Left colon (tissue), 2 donors: ENCODE results near the gene CCNY. TPM values are rescaled to one million over a fixed set of nuclear protein-coding genes. Genes with fewer than 3 reads are reported as not detected.
"Not testable (repeated sequence)": the region's sequence is repeated elsewhere in the genome, so short reads cannot be mapped to it uniquely, and the experiment has no call there.

ENCODE experiments used
- ATAC-seq: fragments of 200-7000 bp; cut with Tn5 transposase; one replicate; pipeline ENCODE4 v1.9.1; 2020; ENCODE audit warnings: mild to moderate bottlenecking, moderate library complexity
- DNase-seq, 2 donors: peaks; one replicate each; pipeline ENCODE4 v3.0.0-alpha.2; 2020
- intact Hi-C, 2 donors: fragments of 100-400 bp; cut with DNase I in 1 of 2; cut with micrococcal nuclease in 1 of 2; formaldehyde crosslinking; loops; one replicate each; pipeline versions ENCODE4 v1.11.2 to v1.14.0; 2022; cut with DNase I, micrococcal nuclease
- total RNA-seq, 2 donors: library from RNA; stranded (reverse); fragmentation: NEBNext Ultra II Directional; extraction: Animal tissue kit (Norgen Biotek cat#: 25700); gene quantifications; one replicate each; pipeline ENCODE4 v1.2.1, GENCODE V29; 2021
- donor health status: DM: no; HTN: no; CAD: no.
- donor health status: DM: yes; HTN: yes; CAD: no.

The CCNY gene
- total RNA-seq, 2 donors from 2014 or later, result 51.6 to 78.0 TPM

DNA sequence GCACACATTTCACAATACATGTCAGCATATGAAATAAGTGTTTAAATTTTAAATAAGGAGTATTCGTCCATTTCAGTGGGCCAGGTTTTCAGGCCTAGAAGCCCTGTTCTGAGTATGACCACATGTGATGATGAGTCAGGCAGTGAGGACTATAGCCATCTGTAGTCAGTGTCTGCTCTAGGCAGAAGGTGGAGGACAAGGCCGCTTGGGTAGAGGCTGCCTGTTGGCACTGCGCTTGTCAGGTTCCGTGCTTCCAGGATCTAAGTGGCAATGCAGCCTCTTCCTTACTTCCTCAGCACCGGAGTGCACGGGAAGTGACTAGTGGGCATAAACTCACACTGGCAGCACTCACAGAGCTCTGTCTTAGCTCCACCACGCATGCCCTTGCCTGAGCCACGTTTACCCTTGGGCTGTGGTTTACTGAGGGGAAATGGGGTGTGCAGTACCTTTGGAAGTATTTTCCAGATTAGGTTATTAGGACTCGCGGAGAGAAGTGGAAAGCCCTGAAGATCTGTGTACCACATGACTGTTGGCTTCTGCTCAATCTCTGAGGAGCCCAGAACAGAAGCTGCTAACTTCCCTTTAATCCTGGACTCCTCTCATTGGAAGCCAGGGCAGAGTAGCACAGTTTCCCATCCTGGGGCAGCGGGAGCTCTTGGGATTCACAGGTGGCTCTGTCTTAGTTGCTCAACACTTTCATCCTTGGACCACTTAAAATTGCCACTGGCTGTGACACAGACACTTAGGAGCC, 181.3 kb downstream of the CCNY start:
- intact Hi-C loops, result no loop called here
- no peak for ATAC-seq

DNA sequence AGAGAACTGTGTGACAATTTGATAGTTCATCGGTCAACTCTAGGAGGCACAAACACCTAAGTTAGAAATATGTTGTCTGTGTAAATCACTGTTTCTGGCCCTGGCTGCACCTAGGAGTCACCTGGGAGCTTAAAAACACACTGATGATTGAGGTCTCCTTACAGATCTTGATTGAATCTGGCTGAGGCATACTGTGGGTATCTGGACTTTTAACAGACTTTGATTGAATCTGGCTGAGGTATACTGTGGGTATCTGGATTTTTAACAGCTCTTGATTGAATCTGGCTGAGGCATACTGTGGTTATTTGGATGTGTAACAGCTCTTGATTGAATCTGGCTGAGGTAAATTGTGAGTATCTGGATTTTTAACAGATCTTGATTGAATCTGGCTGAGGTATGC, 181.9 kb downstream of the CCNY start:
- intact Hi-C loops, ATAC-seq: not testable (repeated sequence)

More for the DNA sequence above, 181.3 kb downstream of the CCNY start:
- DNase-seq, result no peak

DNA sequence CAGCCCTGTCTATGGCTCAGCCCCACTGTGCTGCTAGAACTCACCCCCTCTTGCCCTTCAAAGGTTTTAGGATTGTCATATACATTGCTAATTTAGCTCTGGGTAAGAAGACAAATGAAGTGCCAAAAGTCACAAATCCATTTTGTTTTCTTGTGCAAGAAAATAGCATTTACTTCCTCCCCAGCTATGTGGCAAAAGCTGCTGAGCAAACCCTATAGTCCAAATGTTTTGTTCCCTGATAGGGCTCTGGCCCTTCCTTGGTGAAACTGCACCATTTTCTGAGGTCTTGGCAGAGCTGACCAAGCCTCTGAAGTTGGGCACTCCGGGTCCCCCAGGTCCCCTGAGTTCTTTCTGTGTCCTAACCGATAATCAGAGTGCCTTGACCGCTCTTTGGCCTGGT, 184.7 kb downstream of the CCNY start:
- intact Hi-C loops, result no loop called here
- DNase-seq (no peak), ATAC-seq (no peak)

More for the DNA sequence above, 181.9 kb downstream of the CCNY start:
- DNase-seq, result not testable (repeated sequence)

DNA sequence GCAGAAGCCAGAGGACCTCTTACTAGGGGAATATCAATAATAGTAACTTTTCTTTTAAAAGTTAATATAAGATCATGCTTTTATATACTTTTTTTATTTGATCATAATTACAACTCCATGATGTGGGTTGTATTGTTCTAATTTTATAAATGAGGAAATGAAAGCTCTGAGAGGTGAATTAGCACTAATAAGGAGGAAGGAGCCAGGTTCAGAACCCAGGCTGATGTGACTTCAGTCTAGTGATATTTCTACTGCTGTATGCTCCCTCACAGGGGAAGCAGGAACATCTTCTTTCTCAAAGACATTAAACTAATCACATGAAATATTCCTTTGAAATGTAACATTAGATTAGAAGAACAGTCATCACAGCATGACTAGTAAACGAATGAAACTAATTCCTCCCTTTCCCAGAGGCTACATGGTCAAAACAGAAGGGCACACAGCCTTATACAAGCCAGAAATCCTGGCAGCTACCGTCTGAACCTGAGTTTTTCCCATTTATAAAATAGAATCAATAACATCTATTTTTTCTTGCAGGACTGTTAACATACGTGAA, 187.4 kb downstream of the CCNY start:
- no peak for DNase-seq
- no peak for ATAC-seq
- intact Hi-C loops, result no loop called here

DNA sequence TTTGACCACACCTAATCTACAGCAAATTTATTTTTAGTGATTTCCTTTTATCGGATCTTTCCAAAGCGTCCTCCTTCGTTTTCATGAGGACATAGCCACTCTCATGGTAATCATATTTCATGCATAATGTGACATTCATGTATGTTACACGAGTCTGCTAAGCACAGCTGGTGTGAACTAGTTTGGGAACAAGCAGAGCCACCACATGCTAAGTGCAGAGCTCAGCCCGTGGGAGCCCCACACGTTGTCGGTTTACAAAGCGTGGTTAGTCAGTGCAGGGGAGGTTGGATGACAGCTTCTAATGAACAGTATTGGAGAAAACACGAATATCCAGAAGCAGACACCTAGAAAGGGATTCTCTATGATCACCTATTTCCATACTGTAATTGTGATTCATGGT, 190.4 kb downstream of the CCNY start:
- no peak for ATAC-seq
- DNase-seq, result no peak
- intact Hi-C loops, result no loop called here

DNA sequence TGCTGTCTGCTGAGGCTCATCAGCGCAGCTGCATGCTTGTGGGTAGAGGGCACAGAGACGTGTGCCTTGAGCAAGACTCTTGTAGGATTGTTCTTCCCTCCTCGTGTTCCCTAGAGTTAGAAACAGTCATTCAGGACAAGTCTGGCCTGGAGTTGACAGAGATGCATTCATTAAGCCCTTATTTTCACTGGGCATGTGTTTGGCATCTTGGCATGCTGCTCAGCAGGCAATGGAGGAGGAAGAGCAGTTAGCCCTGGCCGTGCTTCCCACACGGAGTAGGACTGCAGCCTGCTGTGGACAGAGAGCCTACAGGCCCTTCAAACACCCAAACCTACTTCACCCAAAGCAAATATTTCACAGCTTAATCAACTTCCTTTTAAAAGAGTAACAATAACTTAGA, 195.8 kb downstream of the CCNY start:
- ATAC-seq, result no peak
- intact Hi-C loops, result no loop called here
- DNase-seq, result no peak

DNA sequence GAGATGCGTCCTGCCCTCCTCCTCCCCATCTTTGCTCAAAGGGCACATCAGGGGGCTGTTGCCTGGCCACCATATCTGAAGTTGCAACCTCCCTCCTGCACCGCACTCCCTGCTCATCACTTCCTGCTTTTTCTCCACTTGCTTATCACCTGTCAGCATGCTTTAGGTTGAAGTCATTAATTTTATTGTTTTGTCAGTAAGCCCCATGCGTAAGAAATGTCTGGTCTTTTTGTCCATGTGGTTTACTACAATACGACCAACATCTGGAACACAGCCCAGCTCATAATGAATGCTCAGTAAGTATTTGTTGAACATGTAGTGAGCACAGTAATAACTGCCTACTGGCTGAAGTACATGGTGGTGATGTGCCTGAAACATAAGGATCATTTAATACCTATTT, 197.3 kb downstream of the CCNY start:
- DNase-seq (no peak), ATAC-seq (no peak)
- intact Hi-C loops, result no loop called here

DNA sequence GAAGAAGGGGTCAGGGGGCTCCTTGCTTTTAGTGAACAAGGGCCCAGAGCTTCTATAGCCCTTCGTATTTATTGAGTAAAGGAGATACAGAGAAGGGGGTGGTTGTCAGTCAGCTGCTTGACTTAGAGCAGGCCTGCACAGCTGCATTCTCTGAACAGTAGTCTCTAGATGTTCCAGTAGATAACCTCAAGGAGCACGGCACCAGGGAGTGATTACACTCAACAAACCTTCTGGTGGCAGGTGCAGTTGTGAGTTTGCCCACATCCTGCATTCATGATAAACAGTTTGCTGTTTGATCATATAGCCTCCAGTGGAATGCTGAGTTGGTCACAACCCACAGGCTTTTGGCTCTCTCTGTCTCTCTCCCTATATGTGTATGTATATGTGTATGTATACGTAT, 198.8 kb downstream of the CCNY start:
- intact Hi-C loops, result no loop called here
- ATAC-seq, result no peak

DNA sequence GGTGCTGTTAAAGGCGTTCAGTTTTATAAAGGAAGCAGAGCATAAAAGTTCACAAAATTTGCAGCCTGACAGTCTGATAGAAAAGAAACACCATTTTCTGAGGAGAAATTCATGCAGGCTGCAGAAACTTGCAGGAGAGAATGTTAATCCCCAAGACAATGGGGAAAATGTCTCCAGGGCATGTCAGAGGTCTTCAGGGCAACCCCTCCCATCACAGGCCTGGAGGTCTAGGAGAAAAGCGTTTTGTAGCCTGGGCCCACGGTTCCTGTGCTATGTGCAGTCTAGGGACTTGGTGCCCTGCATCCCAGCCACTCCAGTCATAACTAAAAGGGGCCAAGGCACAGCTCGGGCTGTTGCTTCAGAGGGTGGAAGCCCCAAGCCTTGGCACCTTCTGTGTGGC, 200.5 kb downstream of the CCNY start:
- DNase-seq, result no peak
- intact Hi-C loops, result no loop called here
- ATAC-seq, result no peak

More for the DNA sequence above, 198.8 kb downstream of the CCNY start:
- DNase-seq, result no peak

DNA sequence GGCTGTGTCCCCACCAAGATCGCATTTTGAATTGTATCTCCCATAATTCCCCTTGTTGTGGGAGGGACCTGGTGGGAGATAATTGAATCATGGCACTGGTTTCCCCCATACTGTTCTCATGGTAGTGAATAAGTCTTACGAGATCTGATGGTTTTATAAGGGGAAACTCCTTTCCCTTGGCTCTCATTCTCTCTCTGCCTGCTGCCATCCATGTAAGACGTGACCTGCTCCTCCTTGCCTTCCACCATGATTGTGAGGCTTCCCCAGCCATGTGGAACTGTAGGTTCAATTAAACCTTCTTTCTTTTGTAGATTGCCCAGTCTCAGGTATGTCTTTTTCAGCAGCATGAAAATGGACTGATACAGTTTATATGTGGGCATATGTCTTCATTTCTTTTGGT, 201.6 kb downstream of the CCNY start:
- intact Hi-C loops, DNase-seq: not testable (repeated sequence)

DNA sequence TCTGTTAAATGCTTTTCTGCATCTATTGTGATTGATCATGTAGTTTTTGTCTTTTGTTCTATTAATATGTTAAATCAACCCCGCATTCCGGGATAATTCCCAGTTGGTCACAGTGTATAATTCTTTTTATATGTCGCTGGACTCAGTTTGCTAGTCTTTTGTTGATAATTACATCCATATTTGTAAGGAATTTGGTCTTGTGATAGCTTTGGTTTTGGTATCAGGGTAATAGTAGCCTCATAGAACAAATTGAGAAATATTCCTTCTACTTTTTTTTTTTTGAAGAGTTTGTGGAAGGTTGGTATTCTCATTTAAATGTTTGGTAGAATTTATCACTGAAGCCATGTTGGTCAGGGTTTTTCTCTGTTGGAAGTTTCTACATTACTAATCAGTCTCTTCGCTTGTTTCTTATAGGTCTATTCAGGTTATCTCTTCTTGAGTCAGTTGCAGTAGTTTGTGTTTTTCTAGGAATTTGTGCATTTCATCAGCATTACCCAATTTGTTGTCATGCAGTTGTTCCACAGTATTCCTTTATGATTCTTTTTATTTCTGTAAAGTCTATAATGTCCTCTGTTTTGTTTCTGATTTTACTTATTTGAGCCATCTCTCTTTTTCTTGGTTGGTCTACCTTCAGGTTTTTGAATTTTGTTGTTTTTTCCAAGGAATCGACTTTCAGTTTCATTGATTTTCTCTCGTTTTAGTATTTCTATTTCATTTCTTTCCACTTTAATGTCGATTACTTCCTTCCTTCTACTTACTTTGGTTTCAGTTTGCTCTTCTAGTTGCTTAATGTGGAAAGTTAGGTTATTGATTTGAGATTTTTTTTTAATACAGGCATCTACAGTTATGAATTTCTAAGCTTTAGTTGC, 204.2 kb downstream of the CCNY start:
- no peak for DNase-seq
- intact Hi-C loops, result no loop called here
- ATAC-seq, result no peak

More for the DNA sequence above, 201.6 kb downstream of the CCNY start:
- ATAC-seq, result not testable (repeated sequence)

DNA sequence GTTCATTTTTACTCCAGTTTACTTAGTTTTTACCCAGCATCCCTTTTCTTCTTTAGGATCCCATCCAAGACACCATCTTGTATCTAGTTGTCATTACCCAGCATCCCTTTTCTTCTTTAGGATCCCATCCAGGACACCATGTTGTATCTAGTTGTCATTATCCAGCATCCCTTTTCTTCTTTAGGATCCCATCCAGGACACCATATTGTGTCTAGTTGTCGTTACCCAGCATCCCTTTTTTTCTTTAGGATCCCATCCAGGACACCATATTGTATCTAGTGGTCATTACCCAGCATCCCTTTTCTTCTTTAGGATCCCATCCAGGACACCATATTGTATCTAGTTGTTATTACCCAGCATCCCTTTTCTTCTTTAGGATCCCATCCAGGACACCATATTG, 205.4 kb downstream of the CCNY start:
- intact Hi-C loops, result no loop called here
- no peak for ATAC-seq
- DNase-seq, result no peak

DNA sequence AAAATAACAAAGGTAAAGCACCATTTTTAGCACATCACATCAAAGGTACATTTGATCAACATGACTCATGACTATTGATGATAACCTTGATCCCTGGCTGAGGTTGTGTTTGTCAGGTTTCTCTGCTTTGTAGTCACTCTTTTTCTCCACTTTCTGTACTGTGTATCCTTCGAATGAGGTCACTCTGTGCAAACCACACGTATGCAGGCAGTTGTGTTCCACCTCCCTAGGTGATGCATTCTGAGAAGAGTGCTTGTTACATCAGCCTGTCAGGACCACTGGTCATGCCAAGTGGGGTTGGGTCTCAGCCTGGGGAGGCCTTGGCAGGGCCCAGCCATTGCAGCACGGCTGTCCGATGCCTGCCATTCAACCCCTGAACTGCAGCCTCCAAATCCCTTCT, 206.0 kb downstream of the CCNY start:
- intact Hi-C loops, result no loop called here
- ATAC-seq (no peak), DNase-seq (no peak)

DNA sequence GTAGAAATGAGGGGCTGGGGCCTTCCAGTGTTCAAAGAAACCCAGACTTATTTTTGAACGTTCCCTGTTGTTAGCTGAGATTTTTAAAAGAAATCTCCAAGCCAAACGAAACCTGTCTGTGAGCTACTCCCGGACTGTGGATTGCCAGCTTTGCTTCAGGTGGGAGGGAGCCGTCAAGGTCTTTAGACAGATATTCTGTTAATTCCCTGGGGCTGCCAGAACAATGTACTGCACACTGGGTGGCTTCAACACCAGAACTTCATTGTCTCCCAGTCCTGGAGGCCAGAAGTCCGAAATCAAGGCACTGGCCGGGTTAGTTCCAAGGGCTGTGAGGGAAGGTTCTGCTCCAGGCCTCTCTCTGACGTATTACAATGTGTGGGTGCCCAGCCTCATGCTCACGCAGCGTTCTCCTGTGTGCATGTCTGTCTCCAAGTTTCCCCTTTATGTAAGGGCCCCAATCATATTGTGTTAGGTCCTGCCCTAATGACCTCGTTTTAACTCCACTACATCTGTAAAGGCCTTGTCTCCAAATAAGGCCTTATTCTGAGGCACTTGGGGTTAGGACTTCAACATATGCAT, 208.9 kb downstream of the CCNY start:
- intact Hi-C loops, result no loop called here
- DNase-seq (no peak), ATAC-seq (no peak)

DNA sequence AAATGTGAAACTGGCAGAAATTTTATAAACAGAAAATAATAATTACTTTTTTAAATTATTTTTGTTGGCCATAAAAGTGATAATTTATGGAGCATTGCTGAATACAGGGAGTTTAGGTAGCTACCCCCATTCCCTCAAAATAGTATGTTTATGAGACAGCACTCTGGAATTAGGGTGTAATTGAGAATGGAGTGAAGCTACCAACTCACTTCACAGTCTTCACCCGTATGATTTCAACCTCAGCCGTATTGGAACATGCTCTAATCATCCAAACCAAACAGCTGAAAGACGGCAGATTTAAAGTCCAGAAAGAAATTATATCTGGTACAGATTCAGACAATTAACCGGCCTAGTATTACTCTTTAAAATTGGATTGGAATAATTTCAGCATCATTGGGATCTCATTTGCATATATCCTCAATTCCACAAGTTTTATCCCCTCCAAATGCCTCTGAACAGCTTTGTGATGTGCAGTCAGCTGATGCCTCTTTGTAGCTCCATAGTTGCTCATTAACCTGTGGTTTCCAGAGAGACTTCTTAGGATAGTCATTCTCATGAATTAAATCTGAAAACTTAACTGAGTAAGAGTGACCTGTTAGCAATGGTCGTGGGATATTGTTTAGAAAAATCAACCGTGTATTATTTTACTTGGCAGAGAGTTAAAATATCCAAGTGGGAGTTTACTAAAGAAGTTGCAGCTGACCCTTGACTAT, 209.7 kb downstream of the CCNY start:
- intact Hi-C loops, result no loop called here
- no peak for DNase-seq
- ATAC-seq, result no peak

DNA sequence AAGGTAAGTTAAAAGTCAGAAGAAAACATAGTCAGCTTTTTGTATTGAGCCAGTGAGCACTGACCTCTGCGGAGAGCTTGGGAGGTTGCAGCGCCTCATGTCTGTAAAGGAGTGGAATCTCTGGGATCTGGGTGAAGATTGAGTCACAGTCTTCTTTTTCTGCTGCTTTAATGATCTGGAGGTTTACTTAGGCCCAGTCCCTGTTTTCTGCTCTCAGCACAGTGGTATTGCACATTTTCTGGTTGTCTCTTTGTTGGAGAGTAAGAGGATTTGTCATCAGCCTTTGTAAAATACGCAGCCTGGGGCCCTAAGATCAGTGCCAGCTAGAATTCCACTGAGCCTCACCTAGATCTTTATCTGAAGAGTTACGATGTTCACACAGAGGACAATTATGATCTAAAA, 210.5 kb downstream of the CCNY start:
- intact Hi-C loops, result no loop called here
- ATAC-seq (no peak), DNase-seq (no peak)

DNA sequence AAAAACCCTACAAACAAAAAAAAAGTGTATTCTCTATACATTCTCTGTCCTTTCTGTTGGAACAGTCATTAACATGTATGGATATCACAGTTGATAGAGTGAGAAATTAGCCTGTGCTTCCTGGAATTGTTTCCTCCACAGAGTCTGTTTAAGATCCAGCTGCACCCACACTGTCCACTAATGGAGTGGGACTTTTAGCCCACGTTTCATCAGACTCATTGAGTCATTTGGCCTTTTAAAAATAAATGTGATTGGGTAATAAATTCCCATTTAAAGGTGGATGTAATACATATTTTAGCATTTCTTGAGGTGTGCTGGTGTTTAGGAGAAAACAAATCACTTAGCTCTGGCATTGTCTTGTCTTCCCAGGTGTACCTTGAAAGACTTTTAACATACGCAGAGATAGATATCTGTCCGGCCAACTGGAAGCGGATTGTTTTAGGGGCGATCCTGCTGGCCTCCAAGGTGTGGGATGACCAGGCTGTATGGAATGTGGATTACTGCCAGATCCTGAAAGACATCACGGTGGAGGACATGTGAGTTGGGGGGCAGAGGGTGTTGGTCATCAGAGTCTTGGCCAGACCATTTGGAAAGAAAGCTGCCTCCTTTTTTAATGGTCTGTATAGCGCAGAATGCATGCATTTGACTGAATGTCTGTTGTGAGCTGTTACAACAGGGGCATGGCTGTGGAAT, 216.5 kb downstream of the CCNY start:
- intact Hi-C loops, result no loop called here
- DNase-seq, result no peak
- ATAC-seq, result no peak

DNA sequence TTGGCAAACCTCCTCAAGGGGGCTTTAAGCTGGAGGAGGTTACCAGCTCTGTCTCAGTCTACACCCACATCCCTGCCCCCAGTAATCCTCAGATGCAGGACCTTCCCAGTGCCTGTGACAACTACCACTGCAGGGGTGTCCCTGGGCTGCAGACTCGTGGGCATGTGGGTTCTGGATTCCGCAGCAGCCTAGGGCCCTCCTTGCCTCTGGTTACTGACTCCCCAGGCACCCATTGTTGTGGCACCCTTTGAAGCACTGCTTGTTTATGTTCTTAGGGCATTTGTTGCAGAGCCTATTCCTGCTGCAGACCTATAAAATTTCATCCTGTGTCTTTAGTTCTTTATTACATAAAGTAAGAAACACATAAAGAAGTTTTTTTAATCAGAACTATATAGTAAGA, 217.7 kb downstream of the CCNY start:
- DNase-seq (no peak), ATAC-seq (no peak)
- intact Hi-C loops, result no loop called here
